DND-41 (cell line): ENCODE data around the gene TMEM252.

ENCODE experiments used
- ATAC-seq: fragments of 200-7000 bp; cut with Tn5 transposase; 3 replicates; pipeline ENCODE4 v1.9.1; 2021; ENCODE audit warnings: low read depth; ENCODE audit not compliant: insufficient read depth
- DNase-seq: peaks from one replicate; pipeline ENCODE4 v3.0.0-alpha.2; 2020
- H2AFZ ChIP-seq: 2 replicates; pipeline ENCODE4 v1.6.0; 2012; ENCODE audit warnings: low read depth, low read length
- H3K27ac ChIP-seq: 2 replicates; pipeline ENCODE4 v1.5.1; 2012; ENCODE audit warnings: low read length, inconsistent platforms
- H3K27me3 ChIP-seq: fragments of 200-600 bp; sonication (generic); 2 replicates; pipeline ENCODE4 v1.6.0; 2012; ENCODE audit warnings: low read length, mild to moderate bottlenecking, inconsistent platforms; ENCODE audit not compliant: insufficient read depth, poor library complexity
- H3K36me3 ChIP-seq: 2 replicates; pipeline ENCODE4 v1.5.1; 2012; ENCODE audit warnings: low read length, inconsistent platforms; ENCODE audit not compliant: insufficient read depth
- H3K4me1 ChIP-seq: 2 replicates; pipeline ENCODE4 v1.5.1; 2012; ENCODE audit warnings: mild to moderate bottlenecking, low read length; ENCODE audit not compliant: insufficient read depth
- H3K4me2 ChIP-seq: 2 replicates; pipeline ENCODE4 v1.6.0; 2012; ENCODE audit warnings: mild to moderate bottlenecking, moderate library complexity, low read length, inconsistent platforms; ENCODE audit not compliant: insufficient read depth
- H3K4me3 ChIP-seq, 2 experiments: fragments of 200-600 bp in 1 of 2; shearing (Covaris generic) in 1 of 2; 2 replicates each; pipeline ENCODE4 v1.5.1; 2012 to 2016; ENCODE audit warnings: inconsistent platforms in 2 of 2, low read length in 2 of 2, mild to moderate bottlenecking in 2 of 2, low read depth in 1 of 2, moderate library complexity in 1 of 2
- H3K79me2 ChIP-seq: 2 replicates; pipeline ENCODE4 v1.6.0; 2012; ENCODE audit warnings: low read length, inconsistent platforms; ENCODE audit not compliant: insufficient read depth
- H3K9ac ChIP-seq: 2 replicates; pipeline ENCODE4 v1.6.0; 2012; ENCODE audit warnings: low read depth, mild to moderate bottlenecking, inconsistent platforms, low read length, moderate library complexity
- H3K9me3 ChIP-seq: 2 replicates; pipeline ENCODE4 v1.5.1; 2012; ENCODE audit warnings: low read length, moderate library complexity, mild to moderate bottlenecking, inconsistent platforms; ENCODE audit not compliant: insufficient read depth, severe bottlenecking
- H4K20me1 ChIP-seq: 2 replicates; pipeline ENCODE4 v1.6.0; 2012; ENCODE audit warnings: low read length; ENCODE audit not compliant: insufficient read depth
- EZH2 ChIP-seq: IDR thresholded peaks from 3 replicates; pipeline ENCODE4 v1.6.1; 2012; ENCODE audit warnings: borderline replicate concordance, low read depth, mild to moderate bottlenecking, moderate library complexity, low read length, inconsistent platforms; ENCODE audit not compliant: severe bottlenecking
- TF ChIP-seq, protein P1 (sequence below): IDR thresholded peaks from 2 replicates; pipeline ENCODE4 v1.5.1; 2012; ENCODE audit warnings: borderline replicate concordance, low read length, moderate library complexity, mild to moderate bottlenecking; ENCODE audit not compliant: poor library complexity, severe bottlenecking; ENCODE audit errors: extremely low read depth

The TMEM252 gene

GRCh38 chr9:68560071-68560844 lies 19.6 kb upstream of the TMEM252 start:
- DNase-seq (peak; percentile 41), ATAC-seq (peak; percentile 54; the same call in 2 of the 3 replicates)
- no peak overlapping the region for H2AFZ ChIP-seq

DNA sequence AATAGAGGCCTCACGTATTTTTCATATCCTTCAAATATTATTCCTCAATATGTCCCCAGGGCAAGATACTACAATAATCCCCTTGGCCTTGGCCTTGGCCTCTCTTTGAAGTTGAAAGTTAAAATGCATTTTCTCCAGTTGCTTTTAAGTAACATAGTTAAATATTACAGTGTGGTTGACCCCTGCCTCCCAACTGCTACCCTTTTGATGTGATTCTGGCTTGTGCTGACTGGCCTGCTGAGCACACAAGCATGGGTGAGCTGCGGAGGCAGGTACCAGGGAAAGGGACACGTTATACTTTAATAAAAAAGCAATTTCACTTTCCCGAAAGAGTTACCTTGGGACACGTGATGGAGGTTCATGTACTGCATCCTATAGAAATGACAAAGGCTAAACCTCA lies 17.9 kb upstream of the TMEM252 start:
- no peak overlapping the region for H2AFZ ChIP-seq
- ATAC-seq, result no peak
- H3K36me3 ChIP-seq, result no peaks in the 10 kb centered on the region
- no peak overlapping the region for H3K4me2 ChIP-seq
- no peaks in the 10 kb centered on the region for H3K27me3 ChIP-seq
- H3K9ac ChIP-seq, result no peak overlapping the region
- no peak for TF ChIP-seq EZH2
- TF ChIP-seq, protein P1, sequence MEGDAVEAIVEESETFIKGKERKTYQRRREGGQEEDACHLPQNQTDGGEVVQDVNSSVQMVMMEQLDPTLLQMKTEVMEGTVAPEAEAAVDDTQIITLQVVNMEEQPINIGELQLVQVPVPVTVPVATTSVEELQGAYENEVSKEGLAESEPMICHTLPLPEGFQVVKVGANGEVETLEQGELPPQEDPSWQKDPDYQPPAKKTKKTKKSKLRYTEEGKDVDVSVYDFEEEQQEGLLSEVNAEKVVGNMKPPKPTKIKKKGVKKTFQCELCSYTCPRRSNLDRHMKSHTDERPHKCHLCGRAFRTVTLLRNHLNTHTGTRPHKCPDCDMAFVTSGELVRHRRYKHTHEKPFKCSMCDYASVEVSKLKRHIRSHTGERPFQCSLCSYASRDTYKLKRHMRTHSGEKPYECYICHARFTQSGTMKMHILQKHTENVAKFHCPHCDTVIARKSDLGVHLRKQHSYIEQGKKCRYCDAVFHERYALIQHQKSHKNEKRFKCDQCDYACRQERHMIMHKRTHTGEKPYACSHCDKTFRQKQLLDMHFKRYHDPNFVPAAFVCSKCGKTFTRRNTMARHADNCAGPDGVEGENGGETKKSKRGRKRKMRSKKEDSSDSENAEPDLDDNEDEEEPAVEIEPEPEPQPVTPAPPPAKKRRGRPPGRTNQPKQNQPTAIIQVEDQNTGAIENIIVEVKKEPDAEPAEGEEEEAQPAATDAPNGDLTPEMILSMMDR, result no peak
- H3K4me1 ChIP-seq, result no peaks in the 10 kb centered on the region
- no peaks in the 10 kb centered on the region for H3K79me2 ChIP-seq
- H4K20me1 ChIP-seq, result no peaks in the 10 kb centered on the region
- no peaks in the 10 kb centered on the region for H3K9me3 ChIP-seq
- H3K27ac ChIP-seq, result no peak overlapping the region
- H3K4me3 ChIP-seq, result no peak overlapping the region
- DNase-seq, result no peak

More at GRCh38 chr9:68560071-68560844, 19.6 kb upstream of the TMEM252 start:
- TF ChIP-seq, protein P1, result peak; percentile 64
- TF ChIP-seq EZH2, result no peak
- no peaks in the 10 kb centered on the region for H4K20me1 ChIP-seq
- no peaks in the 10 kb centered on the region for H3K9me3 ChIP-seq
- H3K27ac ChIP-seq, result no peak overlapping the region
- H3K4me3 ChIP-seq, result no peak overlapping the region
- no peak overlapping the region for H3K4me2 ChIP-seq
- H3K36me3 ChIP-seq, result no peaks in the 10 kb centered on the region
- no peaks in the 10 kb centered on the region for H3K4me1 ChIP-seq
- no peaks in the 10 kb centered on the region for H3K79me2 ChIP-seq
- H3K9ac ChIP-seq, result no peak overlapping the region
- no peaks in the 10 kb centered on the region for H3K27me3 ChIP-seq

DNA sequence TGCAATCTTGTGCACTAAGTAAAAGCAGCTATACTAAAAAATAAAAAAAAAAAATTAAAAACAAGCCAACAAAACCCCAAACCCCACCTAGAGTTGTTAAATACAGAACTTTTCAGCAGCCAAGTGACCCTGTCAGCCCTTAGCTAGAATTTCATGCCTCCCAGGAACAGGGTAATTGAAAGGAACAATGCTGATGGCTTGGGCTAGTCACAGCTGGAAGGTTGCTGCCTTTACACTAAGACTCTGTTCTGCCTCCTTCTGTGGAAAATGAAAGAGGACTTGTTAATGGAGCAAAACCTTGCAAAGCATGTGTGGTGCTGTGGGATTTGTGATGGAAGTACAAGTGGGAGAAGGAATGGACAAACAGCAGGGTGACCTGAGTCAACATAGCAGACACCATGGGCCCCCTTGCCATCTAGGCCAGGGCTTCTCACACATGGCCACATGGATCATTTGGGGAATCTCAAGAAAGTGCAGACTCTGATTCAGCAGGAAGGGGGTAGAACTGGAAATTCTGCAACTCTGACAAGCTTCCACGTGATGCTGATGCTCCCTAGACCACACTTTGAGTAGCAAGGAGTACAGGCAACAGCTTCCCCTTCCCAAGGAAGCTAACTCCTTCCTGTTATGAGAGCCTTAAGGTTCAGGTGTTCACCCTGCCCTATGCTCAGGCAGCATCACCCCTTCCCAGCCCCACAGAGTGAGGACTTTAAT lies 14.9 kb upstream of the TMEM252 start:
- Histone ChIP-seq H3K79me2 (no peaks in the 10 kb centered on the region), H3K9me3 (no peaks in the 10 kb centered on the region), H3K9ac (no peak overlapping the region), H3K36me3 (no peaks in the 10 kb centered on the region), H4K20me1 (no peaks in the 10 kb centered on the region), H3K27ac (no peak overlapping the region), H3K4me2 (no peak overlapping the region), H3K27me3 (no peaks in the 10 kb centered on the region), H2AFZ (no peak overlapping the region), H3K4me3 (no peak overlapping the region), H3K4me1 (no peaks in the 10 kb centered on the region)
- TF ChIP-seq, protein P1, result no peak
- no peak for TF ChIP-seq EZH2
- ATAC-seq, result no peak
- DNase-seq, result no peak
